Esophagus squamous epithelium (tissue), 5 donors: ENCODE data around the gene KLRF2. TPM values are rescaled to one million over a fixed set of nuclear protein-coding genes. Genes with fewer than 3 reads are reported as not detected.

Experiments
- DNase-seq: peaks from one replicate; lab custom pipeline; 2025; lab: John Stamatoyannopoulos, UW
- H3K27ac ChIP-seq, 4 donors: fragments of 200-600 bp; sonication (generic); one replicate each; pipeline ENCODE4 v1.5.1; 2016 to 2019; ENCODE audit warnings: mild to moderate bottlenecking in 1 of 4
- H3K27me3 ChIP-seq, 4 donors: fragments of 200-600 bp; sonication (generic); 1 replicate in 3 of 4; 2 replicates in 1 of 4; pipeline versions ENCODE4 v1.5.1 to v1.6.0; 2017 to 2021; ENCODE audit warnings: antibody characterized with exemption in 1 of 4
- H3K36me3 ChIP-seq, 3 donors: fragments of 200-600 bp; sonication (generic); one replicate each; pipeline ENCODE4 v1.5.1; 2016 to 2019
- H3K4me1 ChIP-seq, 3 donors: fragments of 200-600 bp; sonication (generic); one replicate each; pipeline ENCODE4 v1.5.1; 2017 to 2019
- H3K4me3 ChIP-seq, 4 donors: fragments of 200-600 bp; sonication (generic); 1 replicate in 3 of 4; 2 replicates in 1 of 4; pipeline ENCODE4 v1.5.1; 2016 to 2019; ENCODE audit warnings: mild to moderate bottlenecking in 2 of 4, moderate library complexity in 1 of 4
- H3K9me3 ChIP-seq, 3 donors: fragments of 200-600 bp; sonication (generic); one replicate each; pipeline ENCODE4 v1.5.1; 2016 to 2019
- POLR2A ChIP-seq, 4 donors: fragments of 450-650 bp; IDR thresholded peaks; one replicate each; pipeline ENCODE4 v1.6.1; 2017; ENCODE audit warnings: antibody characterized with exemption in 4 of 4, mild to moderate bottlenecking in 4 of 4, moderate library complexity in 3 of 4
- WGBS, 2 donors: methylation state at CpG; one replicate each; pipeline ENCODE4 v1.1.5; 2018; 5-methylcytosine and 5-hydroxymethylcytosine counted together
- intact Hi-C: fragments of 100-400 bp; cut with DNase I; formaldehyde crosslinking; loops from one replicate; pipeline ENCODE4 v1.15.0; 2022
- total RNA-seq, 4 donors: library from RNA; depleted of rRNA; stranded (reverse); fragments of >200 nt; gene quantifications; one replicate each; pipeline ENCODE4 v1.1.0, GENCODE V29; 2016
- TF ChIP-seq, protein P1 (sequence below), 6 experiments: fragments of 450-650 bp in 4 of 6; fragments of 200-600 bp in 2 of 6; sonication (generic) in 2 of 6; IDR thresholded peaks; one replicate each; pipeline ENCODE4 v1.5.1; 2016 to 2019; ENCODE audit warnings: antibody characterized with exemption in 6 of 6, mild to moderate bottlenecking in 4 of 6, moderate library complexity in 4 of 6
- donor health status: DM: yes; HTN: yes; CAD: no.

KLRF2 gene
- total RNA-seq, 4 donors from 2014 or later = not detected

DNA sequence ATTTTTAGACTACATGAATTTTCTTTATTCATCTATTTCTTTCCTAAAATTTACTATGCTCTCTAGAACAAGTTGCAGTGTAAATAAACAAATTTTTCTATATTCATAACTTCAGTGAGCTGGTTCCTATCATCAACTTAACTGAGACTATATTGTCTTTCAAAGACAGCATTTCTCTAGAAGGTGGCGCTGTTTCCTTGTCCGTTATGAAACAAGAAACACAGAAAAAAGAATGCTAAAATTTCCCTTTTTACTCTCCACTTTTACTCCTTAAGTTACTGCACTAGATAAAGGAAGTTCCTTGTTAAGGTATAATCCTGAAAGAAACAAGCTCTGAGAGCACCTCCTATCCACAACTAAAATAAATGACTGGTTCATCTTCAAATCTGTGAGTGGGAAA lies 59.1 kb downstream of the KLRF2 start:
- TF ChIP-seq, protein P1, sequence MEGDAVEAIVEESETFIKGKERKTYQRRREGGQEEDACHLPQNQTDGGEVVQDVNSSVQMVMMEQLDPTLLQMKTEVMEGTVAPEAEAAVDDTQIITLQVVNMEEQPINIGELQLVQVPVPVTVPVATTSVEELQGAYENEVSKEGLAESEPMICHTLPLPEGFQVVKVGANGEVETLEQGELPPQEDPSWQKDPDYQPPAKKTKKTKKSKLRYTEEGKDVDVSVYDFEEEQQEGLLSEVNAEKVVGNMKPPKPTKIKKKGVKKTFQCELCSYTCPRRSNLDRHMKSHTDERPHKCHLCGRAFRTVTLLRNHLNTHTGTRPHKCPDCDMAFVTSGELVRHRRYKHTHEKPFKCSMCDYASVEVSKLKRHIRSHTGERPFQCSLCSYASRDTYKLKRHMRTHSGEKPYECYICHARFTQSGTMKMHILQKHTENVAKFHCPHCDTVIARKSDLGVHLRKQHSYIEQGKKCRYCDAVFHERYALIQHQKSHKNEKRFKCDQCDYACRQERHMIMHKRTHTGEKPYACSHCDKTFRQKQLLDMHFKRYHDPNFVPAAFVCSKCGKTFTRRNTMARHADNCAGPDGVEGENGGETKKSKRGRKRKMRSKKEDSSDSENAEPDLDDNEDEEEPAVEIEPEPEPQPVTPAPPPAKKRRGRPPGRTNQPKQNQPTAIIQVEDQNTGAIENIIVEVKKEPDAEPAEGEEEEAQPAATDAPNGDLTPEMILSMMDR (IDR thresholded peaks at IDR 0.05) = no peak
- no peak for TF ChIP-seq POLR2A (IDR thresholded peaks at IDR 0.05)
- intact Hi-C loops = no loop called here
- H3K27ac ChIP-seq = no peak overlapping the region
- DNase-seq = no peak
- no peaks in the 10 kb centered on the region for H3K4me1 ChIP-seq
- H3K27me3 ChIP-seq = peaks cover 0 to 6% (median 0%) of the 10 kb centered on the region in 4 donors
- no peaks in the 10 kb centered on the region for H3K36me3 ChIP-seq
- 35 to 49% methylated on average over 2 of the region's 2 CpGs for WGBS, 2 donors
- no peak overlapping the region for H3K4me3 ChIP-seq
- no peaks in the 10 kb centered on the region for H3K9me3 ChIP-seq

DNA sequence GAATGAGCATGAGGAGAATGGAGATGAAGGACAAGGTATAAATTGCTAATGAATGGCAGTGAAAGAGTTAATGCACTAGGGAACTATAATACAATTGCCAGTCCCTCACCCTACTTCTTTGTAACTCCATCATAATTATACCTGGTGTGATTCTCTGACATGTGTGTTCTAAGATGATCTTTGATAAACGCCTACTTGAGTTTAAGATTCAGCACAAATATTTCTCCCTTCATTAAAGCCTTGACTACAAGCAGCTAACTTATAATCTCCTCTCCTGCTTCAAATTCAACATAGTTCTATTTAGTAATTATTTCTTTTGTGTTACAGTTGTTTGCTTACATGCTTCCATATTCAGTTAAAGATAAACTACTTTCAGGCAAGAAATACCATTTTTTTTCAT lies 60.5 kb downstream of the KLRF2 start:
- Histone ChIP-seq H3K27ac (no peak overlapping the region), H3K36me3 (no peaks in the 10 kb centered on the region), H3K9me3 (no peaks in the 10 kb centered on the region), H3K4me1 (no peaks in the 10 kb centered on the region), H3K4me3 (no peak overlapping the region), H3K27me3 (peaks cover 0 to 6% (median 0%) of the 10 kb centered on the region in 4 donors)
- WGBS, 2 donors = 64 to 82% methylated on average over 1 of the region's 1 CpG
- no peak for DNase-seq
- intact Hi-C loops = no loop called here
- no peak for TF ChIP-seq POLR2A (IDR thresholded peaks at IDR 0.05)
- TF ChIP-seq, protein P1 (IDR thresholded peaks at IDR 0.05) = no peak

DNA sequence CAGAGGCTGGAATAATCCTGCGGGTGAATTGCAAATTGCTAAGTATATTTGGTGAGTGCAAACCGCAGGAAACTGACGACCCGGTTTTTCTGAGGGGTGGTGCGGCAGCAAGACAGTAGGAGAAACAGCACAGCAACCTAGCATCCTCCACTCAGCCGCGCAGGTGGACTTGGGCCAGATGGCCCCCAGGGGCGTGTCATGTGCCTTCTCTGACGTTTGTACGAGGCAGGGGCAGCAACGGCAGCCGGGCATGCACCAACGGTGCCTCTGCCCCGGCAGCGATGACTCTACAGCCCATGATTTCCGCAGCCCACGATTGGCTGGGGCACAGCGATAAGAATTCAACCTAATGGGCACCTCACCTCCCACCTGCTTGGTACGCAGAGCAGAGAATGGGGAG lies 62.0 kb downstream of the KLRF2 start:
- no peak for DNase-seq
- Histone ChIP-seq H3K9me3 (no peaks in the 10 kb centered on the region), H3K4me3 (peak overlapping the region in 1 of 4 donors; percentile 18), H3K36me3 (no peaks in the 10 kb centered on the region), H3K27ac (no peak overlapping the region), H3K27me3 (peaks cover 0 to 6% (median 0%) of the 10 kb centered on the region in 4 donors), H3K4me1 (no peaks in the 10 kb centered on the region)
- WGBS, 2 donors = 44 to 80% methylated on average over 12 to 15 of the region's 19 CpGs
- no peak for TF ChIP-seq POLR2A (IDR thresholded peaks at IDR 0.05)
- TF ChIP-seq, protein P1 (IDR thresholded peaks at IDR 0.05) = no peak
- intact Hi-C loops = no loop called here

GRCh38 chr12:9944391-9944790 lies 63.1 kb downstream of the KLRF2 start:
- Histone ChIP-seq H3K4me1 (no peaks in the 10 kb centered on the region), H3K36me3 (no peaks in the 10 kb centered on the region), H3K27ac (no peak overlapping the region), H3K9me3 (no peaks in the 10 kb centered on the region), H3K4me3 (no peak overlapping the region), H3K27me3 (peaks cover 0 to 6% (median 0%) of the 10 kb centered on the region in 4 donors)
- DNase-seq = no peak
- no peak for TF ChIP-seq POLR2A (IDR thresholded peaks at IDR 0.05)
- 57 to 67% methylated on average over 2 of the region's 2 CpGs for WGBS, 2 donors
- intact Hi-C loops = no loop called here

Other genes starting within 250 kb of the KLRF2 start
- 10 to 100 TPM in 1 of 4 donors, 1 to 10 TPM in 3; 1.6 to 11.8 (median 4.3) TPM for gene CLEC2D, start 211.8 kb upstream of the KLRF2 start, total RNA-seq
- 1 to 10 TPM in 1 of 4 donors, not detected in 3; 1.1 TPM for gene CLECL1, start 148.4 kb upstream of the KLRF2 start, total RNA-seq
- 1 to 10 TPM in 3 of 4 donors, under 1 TPM in 1; 0.99 to 6.7 (median 2.7) TPM for gene CD69, start 120.6 kb upstream of the KLRF2 start, total RNA-seq
- gene KLRF1, start 54.0 kb upstream of the KLRF2 start, total RNA-seq = under 1 TPM; 0.35 to 0.99 (median 0.37) TPM
- gene CLEC2B, start 12.1 kb upstream of the KLRF2 start, total RNA-seq = 10 to 100 TPM in 3 of 4 donors, 1 to 10 TPM in 1; 6.0 to 29.4 (median 14.9) TPM
- gene CLEC2A, start 50.9 kb downstream of the KLRF2 start, total RNA-seq = not detected
- 1 to 10 TPM in 1 of 4 donors, under 1 TPM in 1, not detected in 2; 0.64 to 1.5 TPM for gene CLEC12A, start 89.9 kb downstream of the KLRF2 start, total RNA-seq
- gene CLEC1B, start 117.6 kb downstream of the KLRF2 start, total RNA-seq = not detected
- not detected for gene CLEC12B, start 129.1 kb downstream of the KLRF2 start, total RNA-seq
- not detected for gene CLEC9A, start 149.2 kb downstream of the KLRF2 start, total RNA-seq
- 1 to 10 TPM in 2 of 4 donors, under 1 TPM in 1, not detected in 1; 0.76 to 4.2 (median 1.9) TPM for gene CLEC1A, start 217.5 kb downstream of the KLRF2 start, total RNA-seq
- gene CLEC7A, start 248.7 kb downstream of the KLRF2 start, total RNA-seq = 10 to 100 TPM; 10.3 to 36.1 (median 19.2) TPM